Neural cell (in vitro differentiated cells): ENCODE data around the gene MRPS10.

Experiments
- EP300 ChIP-seq: fragments of 450-650 bp; conservative IDR thresholded peaks from 2 replicates; pipeline ENCODE4 v1.6.1; 2014; ENCODE audit warnings: antibody characterized with exemption, mild to moderate bottlenecking, moderate library complexity; ENCODE audit not compliant: poor library complexity, severe bottlenecking
- EZH2 ChIP-seq: fragments of 200-600, 300-800 bp; shearing (Covaris generic), sonication (generic); IDR thresholded peaks from 2 replicates; pipeline ENCODE4 v1.6.1; 2014; ENCODE audit warnings: antibody characterized with exemption, low read length, borderline replicate concordance, mild to moderate bottlenecking; ENCODE audit not compliant: insufficient read depth, poor library complexity, severe bottlenecking
- MXI1 ChIP-seq: fragments of 450-650 bp; conservative IDR thresholded peaks from 2 replicates; pipeline ENCODE4 v1.6.1; 2014; ENCODE audit warnings: antibody characterized with exemption, mild to moderate bottlenecking; ENCODE audit not compliant: poor library complexity, severe bottlenecking
- POLR2AphosphoS5 ChIP-seq: IDR thresholded peaks from 2 replicates; pipeline ENCODE4 v1.6.1; 2012
- RAD21 ChIP-seq: fragments of 450-650 bp; conservative IDR thresholded peaks from 2 replicates; pipeline ENCODE4 v1.6.1; 2014; ENCODE audit warnings: antibody characterized with exemption, mild to moderate bottlenecking, moderate library complexity
- SMC3 ChIP-seq: fragments of 450-650 bp; conservative IDR thresholded peaks from 2 replicates; pipeline ENCODE4 v1.6.1; 2014; ENCODE audit warnings: antibody characterized with exemption, mild to moderate bottlenecking, moderate library complexity; ENCODE audit not compliant: poor library complexity
- TAF1 ChIP-seq: IDR thresholded peaks from 2 replicates; pipeline ENCODE4 v1.6.1; 2012; ENCODE audit warnings: low read depth
- TF ChIP-seq, protein P1 (sequence below): fragments of 450-650 bp; IDR thresholded peaks from 2 replicates; pipeline ENCODE4 v1.5.1; 2014; ENCODE audit warnings: antibody characterized with exemption, mild to moderate bottlenecking, moderate library complexity; ENCODE audit not compliant: poor library complexity, severe bottlenecking
- TF ChIP-seq, protein P2 (sequence below): IDR thresholded peaks from 2 replicates; pipeline ENCODE4 v1.6.1; 2012; ENCODE audit warnings: borderline replicate concordance

DNA sequence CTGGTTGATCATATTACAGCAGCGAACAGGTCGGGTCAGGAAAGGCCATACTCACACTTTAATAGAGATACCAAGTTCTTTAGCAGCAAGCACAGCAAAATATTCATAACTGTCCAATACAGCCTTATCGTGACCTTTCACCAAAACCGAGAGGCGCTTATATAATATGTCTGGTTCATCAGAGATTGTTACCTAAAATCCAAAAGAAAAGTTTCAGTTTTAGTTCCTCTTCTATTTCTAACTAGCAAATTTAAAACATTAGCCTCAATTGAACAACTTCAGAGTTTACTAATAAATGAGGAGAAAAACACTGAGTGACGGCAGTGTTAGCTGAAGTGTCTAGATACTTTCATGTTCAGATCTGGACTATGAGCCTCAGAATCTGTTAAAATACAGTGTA is 5.9 kb downstream of the MRPS10 start:
- TF ChIP-seq, protein P1, sequence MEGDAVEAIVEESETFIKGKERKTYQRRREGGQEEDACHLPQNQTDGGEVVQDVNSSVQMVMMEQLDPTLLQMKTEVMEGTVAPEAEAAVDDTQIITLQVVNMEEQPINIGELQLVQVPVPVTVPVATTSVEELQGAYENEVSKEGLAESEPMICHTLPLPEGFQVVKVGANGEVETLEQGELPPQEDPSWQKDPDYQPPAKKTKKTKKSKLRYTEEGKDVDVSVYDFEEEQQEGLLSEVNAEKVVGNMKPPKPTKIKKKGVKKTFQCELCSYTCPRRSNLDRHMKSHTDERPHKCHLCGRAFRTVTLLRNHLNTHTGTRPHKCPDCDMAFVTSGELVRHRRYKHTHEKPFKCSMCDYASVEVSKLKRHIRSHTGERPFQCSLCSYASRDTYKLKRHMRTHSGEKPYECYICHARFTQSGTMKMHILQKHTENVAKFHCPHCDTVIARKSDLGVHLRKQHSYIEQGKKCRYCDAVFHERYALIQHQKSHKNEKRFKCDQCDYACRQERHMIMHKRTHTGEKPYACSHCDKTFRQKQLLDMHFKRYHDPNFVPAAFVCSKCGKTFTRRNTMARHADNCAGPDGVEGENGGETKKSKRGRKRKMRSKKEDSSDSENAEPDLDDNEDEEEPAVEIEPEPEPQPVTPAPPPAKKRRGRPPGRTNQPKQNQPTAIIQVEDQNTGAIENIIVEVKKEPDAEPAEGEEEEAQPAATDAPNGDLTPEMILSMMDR = no peak
- no peak for TF ChIP-seq EZH2
- no peak for TF ChIP-seq TAF1
- TF ChIP-seq RAD21 = no peak
- no peak for TF ChIP-seq EP300
- TF ChIP-seq POLR2AphosphoS5 = no peak
- TF ChIP-seq SMC3 = no peak
- TF ChIP-seq MXI1 = no peak
- TF ChIP-seq, protein P2, sequence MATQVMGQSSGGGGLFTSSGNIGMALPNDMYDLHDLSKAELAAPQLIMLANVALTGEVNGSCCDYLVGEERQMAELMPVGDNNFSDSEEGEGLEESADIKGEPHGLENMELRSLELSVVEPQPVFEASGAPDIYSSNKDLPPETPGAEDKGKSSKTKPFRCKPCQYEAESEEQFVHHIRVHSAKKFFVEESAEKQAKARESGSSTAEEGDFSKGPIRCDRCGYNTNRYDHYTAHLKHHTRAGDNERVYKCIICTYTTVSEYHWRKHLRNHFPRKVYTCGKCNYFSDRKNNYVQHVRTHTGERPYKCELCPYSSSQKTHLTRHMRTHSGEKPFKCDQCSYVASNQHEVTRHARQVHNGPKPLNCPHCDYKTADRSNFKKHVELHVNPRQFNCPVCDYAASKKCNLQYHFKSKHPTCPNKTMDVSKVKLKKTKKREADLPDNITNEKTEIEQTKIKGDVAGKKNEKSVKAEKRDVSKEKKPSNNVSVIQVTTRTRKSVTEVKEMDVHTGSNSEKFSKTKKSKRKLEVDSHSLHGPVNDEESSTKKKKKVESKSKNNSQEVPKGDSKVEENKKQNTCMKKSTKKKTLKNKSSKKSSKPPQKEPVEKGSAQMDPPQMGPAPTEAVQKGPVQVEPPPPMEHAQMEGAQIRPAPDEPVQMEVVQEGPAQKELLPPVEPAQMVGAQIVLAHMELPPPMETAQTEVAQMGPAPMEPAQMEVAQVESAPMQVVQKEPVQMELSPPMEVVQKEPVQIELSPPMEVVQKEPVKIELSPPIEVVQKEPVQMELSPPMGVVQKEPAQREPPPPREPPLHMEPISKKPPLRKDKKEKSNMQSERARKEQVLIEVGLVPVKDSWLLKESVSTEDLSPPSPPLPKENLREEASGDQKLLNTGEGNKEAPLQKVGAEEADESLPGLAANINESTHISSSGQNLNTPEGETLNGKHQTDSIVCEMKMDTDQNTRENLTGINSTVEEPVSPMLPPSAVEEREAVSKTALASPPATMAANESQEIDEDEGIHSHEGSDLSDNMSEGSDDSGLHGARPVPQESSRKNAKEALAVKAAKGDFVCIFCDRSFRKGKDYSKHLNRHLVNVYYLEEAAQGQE = no peak
